Measurements from ENCODE around the gene PRICKLE2. TPM values are rescaled to one million over a fixed set of nuclear protein-coding genes. Genes with fewer than 3 reads are reported as not detected.

The PRICKLE2 gene
- total and polyA plus RNA-seq, 2 experiments from 2014 or later = 1.1 to 12.5 TPM

GRCh38 chr3:64209866-64210621 lies 15.2 kb downstream of the PRICKLE2 start (continued):
- TF ChIP-seq ETS1 (IDR thresholded peaks at IDR 0.05) (no peak), STAT1 (IDR thresholded peaks at IDR 0.05; ENCODE audit: unreplicated experiment) (no peak), REST (IDR thresholded peaks at IDR 0.05; ENCODE audit: unreplicated experiment) (no peak), ZNF114 (CRISPR knock-in tag; IDR thresholded peaks at IDR 0.05) (no peak), JUNB (IDR thresholded peaks at IDR 0.05; ENCODE audit: unreplicated experiment) (no peak)

DNA sequence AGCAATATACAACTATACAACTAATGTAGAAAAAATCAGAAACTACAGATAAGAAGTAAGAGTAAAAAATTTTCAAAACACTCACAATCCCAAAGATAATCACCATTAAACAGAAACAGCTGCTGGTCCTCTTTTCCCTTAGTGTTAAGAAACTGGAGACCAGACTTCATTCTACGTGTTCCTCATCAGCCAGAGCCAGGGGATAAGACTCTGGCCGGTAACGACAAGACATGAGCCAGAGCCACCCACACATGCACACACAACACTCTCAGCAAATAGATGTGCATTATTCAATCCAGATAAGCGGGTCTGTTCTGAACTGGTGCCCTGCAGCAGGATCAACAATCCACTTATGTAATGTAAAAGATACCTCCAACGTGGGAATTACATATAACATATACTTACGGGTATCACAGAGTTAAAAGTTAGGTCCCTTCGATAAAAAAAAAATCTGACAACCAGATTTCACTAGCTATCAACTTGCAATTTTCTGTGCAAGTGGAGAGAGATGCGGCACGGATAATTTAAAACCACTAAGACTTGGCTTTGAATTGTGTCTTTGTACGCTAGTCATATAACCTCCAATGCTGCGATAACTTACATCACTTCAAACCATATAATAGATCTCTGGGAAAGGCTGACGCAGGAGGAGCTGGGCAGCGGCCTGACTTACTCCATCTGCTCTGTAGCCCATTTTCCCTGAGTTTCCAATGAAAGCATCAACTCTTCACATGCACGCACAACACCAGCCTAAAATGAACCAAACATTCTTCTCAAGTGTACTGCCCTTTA lies 17.8 kb downstream of the PRICKLE2 start:
- Histone ChIP-seq H3K27me3 (ENCODE audit: insufficient read depth) (no peaks in the 10 kb centered on the region), H3K9me2 (ENCODE audit: insufficient read depth) (peaks cover 4% of the 10 kb centered on the region; the same call in 1 of the 2 replicates), H3K4me3 (no peak overlapping the region), H4K20me1 (replicated peaks; ENCODE audit: insufficient read depth) (no peaks in the 10 kb centered on the region), H3K27ac (ENCODE audit: low read depth) (peak overlapping the region; percentile 35; the same call in 1 of the 2 replicates), H2AFZ (no peak overlapping the region), H3K4me2 (no peak overlapping the region), H3K79me2 (replicated peaks; ENCODE audit: insufficient read depth) (no peaks in the 10 kb centered on the region), H3K4me1 (ENCODE audit: insufficient read depth) (no peaks in the 10 kb centered on the region), H3K36me3 (ENCODE audit: insufficient read depth) (no peaks in the 10 kb centered on the region), H3F3A (replicated peaks; ENCODE audit: low read depth) (no peaks in the 10 kb centered on the region)
- peaks cover 15% of the 10 kb centered on the region for H3K4me1 Mint-ChIP-seq
- H3K9me3 Mint-ChIP-seq = no peaks in the 10 kb centered on the region
- peaks cover 2% of the 10 kb centered on the region for H3K27me3 Mint-ChIP-seq (ENCODE audit: insufficient read depth, low read depth, poor library complexity)
- ATAC-seq (no peak), DNase-seq (ENCODE audit: low spot score) (no peak)
- no peak overlapping the region for H3K27ac Mint-ChIP-seq
- H3K36me3 Mint-ChIP-seq (ENCODE audit: low read depth) = no peaks in the 10 kb centered on the region
- H3K4me3 Mint-ChIP-seq = no peak overlapping the region
- TF ChIP-seq, protein P1, sequence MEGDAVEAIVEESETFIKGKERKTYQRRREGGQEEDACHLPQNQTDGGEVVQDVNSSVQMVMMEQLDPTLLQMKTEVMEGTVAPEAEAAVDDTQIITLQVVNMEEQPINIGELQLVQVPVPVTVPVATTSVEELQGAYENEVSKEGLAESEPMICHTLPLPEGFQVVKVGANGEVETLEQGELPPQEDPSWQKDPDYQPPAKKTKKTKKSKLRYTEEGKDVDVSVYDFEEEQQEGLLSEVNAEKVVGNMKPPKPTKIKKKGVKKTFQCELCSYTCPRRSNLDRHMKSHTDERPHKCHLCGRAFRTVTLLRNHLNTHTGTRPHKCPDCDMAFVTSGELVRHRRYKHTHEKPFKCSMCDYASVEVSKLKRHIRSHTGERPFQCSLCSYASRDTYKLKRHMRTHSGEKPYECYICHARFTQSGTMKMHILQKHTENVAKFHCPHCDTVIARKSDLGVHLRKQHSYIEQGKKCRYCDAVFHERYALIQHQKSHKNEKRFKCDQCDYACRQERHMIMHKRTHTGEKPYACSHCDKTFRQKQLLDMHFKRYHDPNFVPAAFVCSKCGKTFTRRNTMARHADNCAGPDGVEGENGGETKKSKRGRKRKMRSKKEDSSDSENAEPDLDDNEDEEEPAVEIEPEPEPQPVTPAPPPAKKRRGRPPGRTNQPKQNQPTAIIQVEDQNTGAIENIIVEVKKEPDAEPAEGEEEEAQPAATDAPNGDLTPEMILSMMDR (conservative IDR thresholded peaks at IDR 0.05; ENCODE audit: low read depth in 2 of 2) = no peak
- TF ChIP-seq EZH2phosphoT487 (IDR thresholded peaks at IDR 0.05; ENCODE audit: unreplicated experiment) = no peak
- no peak for TF ChIP-seq JUNB (IDR thresholded peaks at IDR 0.05; ENCODE audit: unreplicated experiment)
- TF ChIP-seq ZNF331 (CRISPR knock-in tag; IDR thresholded peaks at IDR 0.05; ENCODE audit: low read depth) = no peak
- TF ChIP-seq NANOG (IDR thresholded peaks at IDR 0.05; ENCODE audit: borderline replicate concordance) = no peak
- no peak for TF ChIP-seq REST (IDR thresholded peaks at IDR 0.05; ENCODE audit: unreplicated experiment)
- TF ChIP-seq CREB1 (CRISPR knock-in tag; IDR thresholded peaks at IDR 0.05; ENCODE audit: low read depth) = no peak
- no peak for TF ChIP-seq POLR2AphosphoS5 (IDR thresholded peaks at IDR 0.05; ENCODE audit: low read depth)
- no peak for TF ChIP-seq ETS1 (IDR thresholded peaks at IDR 0.05)
- no peak for TF ChIP-seq STAT1 (IDR thresholded peaks at IDR 0.05; ENCODE audit: unreplicated experiment)

Measured in GM23338 (cell line).